ENCODE results near the gene MCCC2.
A peak's percentile ranks its signal among the peaks of the same experiment; 100 is the strongest.
"Not testable (repeated sequence)": the region's sequence is repeated elsewhere in the genome, so short reads cannot be mapped to it uniquely, and the experiment has no call there.

MCCC2 gene

GRCh38 chr5:71663191-71663969 lies 76.2 kb downstream of the MCCC2 start:
- peak in 1 of 2 experiments; percentile 1 for DNase-seq

DNA sequence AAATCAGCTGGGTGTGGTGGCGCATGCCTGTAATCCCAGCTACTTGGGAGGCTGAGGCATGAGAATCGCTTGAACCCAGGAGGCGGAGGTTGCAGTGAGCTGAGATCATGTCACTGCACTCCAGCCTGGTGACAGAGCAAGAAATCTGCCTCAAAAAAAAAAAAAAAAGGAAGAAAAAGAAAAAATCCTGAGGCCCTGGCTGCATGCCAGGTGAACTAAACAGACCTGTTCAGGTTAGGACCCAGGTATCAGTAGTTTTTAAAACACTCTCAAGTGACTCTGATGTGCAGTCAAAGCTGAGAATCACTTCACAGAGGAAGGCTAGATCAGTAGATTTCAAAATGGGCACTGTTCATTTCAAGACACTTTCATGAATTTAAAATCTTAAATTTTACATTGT lies 77.5 kb downstream of the MCCC2 start:
- DNase-seq: not testable (repeated sequence)

- no peak for DNase-seq
These were observed 79.2 kb downstream of the MCCC2 start for GRCh38 chr5:71666321-71666720.

GRCh38 chr5:71677977-71678376 lies 90.8 kb downstream of the MCCC2 start:
- no peak for DNase-seq

- no peak for DNase-seq
These were observed 92.6 kb downstream of the MCCC2 start for GRCh38 chr5:71679714-71680113.

DNA sequence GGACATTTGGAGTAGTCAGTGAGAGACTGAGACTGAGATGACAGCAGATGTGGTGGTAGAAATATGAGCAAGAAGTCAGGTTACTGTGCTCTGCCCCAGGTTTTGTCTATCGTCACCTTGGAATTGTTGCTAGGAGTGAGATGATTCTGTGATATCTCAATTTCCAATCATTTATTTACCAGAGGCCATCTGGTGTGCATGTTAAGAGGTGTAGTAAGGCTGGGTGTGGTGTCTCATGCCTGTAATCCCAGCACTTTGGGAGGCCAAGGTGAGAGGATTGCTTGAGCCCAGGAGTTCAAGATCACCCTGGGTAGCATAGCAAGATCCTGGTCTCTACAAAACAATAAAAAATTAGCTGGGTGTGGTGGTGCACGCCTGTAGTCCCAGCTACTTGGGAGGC lies 93.4 kb downstream of the MCCC2 start:
- no peak for DNase-seq

DNA sequence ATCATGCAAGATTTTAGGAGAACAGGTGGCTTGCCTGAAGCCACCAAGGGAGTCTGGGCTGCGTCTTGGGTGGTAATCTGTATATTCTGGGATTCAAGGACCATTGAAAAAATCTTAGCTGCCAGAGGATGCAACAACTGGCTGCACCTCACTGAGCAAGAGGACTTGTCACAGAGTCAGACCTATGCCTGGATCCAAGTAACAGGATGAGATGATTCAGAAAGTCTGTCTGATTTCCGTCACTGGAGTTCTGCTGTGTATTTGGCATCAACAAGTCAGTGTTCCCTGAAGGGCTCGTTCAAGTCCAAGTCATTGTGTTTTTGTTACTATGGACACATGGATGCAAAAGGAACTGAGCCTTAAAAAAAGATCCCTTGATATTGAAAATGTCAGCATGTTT lies 94.2 kb downstream of the MCCC2 start:
- DNase-seq: no peak

DNA sequence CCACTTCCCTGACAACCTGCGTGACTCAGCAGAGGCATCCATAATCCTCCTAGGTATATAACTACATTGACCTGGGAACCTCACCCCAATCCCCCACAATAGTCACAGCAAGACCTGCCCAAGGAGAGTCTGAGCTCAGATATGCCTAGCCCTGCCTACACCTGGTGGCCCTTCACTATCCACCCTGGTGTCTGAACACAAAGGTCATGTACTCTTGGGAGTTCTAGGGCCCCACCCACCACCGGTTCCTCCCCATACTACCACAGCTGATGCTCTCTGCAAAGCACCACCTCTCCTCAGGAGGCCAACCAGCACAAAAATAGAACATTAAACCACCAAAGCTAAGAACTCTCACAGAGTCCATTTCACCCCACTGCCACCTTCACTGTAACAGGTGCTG lies 97.2 kb downstream of the MCCC2 start:
- no peak for DNase-seq

DNA sequence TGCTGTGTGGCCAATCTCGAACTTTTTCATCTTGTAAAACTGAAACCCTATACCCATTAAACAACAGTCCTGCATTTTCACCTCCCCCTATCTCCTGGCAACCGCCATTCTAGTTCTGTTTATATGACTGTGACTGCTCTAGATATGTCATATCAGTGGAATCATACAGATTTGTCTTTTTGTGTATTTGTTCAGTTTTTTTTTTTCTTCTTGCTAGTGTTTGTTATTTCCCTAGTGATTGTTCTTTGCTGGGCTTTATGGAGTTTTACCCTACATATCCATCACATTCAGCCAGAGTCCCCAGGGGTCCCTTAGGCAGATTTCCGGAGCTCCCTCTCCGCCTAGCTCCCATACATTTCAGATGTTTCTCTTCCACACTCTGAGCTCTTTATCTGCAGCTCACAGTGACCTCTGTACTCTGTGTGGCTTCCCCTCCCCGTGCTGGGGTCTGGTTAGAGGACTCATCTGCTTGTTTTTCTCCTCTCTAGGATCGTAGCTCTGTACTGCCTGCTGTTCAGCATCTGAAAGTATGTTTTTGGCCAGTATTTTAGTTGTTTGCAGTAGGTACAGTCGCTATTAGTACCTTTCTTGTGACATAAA lies 106.8 kb downstream of the MCCC2 start:
- peak in 1 of 2 experiments; percentile 11 for DNase-seq

DNA sequence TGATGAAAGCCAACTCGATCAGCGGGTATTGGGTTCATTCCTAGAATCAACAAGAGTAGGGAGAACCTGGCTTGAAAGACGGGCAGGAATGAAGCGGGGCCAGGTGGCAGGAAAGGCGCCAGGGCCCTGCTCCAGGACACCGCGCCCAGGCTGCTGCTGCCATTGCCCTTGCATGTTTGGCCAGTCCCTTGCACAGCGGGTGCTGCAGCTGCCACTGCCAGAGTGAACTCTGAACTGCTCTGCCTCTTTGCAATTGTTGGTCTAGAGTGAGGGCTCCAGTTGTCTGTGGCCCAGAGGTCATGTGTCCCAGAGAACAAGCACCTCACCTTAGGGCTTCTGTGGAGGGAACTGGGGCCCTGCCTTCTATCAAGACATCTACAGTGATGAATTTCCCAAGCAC lies 107.9 kb downstream of the MCCC2 start:
- no peak for DNase-seq

DNA sequence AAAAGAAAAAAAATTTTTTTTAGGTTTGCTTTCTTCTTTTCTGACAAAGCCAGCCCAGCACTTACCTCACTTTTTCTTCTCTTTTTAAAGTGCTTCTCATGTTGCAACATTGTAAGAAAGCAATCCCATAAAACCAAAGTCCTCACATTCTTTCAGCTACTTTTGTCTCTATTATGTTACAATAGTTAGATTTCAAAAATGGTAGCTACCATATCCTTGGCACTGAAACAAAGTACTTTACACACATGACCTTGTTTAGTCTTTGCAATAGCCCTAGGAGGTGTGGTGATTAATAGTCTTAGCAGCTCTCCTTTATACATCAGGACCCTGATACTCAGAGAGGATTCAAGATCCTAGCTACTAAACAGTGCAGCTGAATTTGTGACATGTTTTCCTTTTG lies 108.5 kb downstream of the MCCC2 start:
- DNase-seq: no peak

DNA sequence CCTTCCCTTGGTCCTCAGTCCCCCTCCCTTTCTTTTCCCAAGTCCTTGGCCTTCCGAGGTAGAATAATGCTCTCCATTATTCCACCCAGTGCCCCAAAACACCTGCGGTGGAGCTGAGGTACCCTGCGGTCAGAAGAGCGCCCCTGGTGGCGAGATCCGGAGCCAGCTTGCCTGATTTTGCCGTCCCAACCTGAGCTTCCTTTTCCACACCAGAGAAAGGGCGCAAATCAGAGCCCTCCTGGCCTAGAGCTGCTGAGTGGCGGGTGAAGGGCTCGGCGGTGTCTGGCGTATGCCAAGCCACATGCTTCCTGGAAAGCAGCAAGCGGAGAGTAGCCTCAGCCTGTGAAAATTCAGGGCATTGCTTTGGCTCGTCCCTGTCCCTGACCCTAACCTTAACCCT lies 110.8 kb downstream of the MCCC2 start:
- DNase-seq: no peak

GRCh38 chr5:71699233-71699632 lies 112.1 kb downstream of the MCCC2 start:
- DNase-seq: no peak

GRCh38 chr5:71699751-71700150 lies 112.6 kb downstream of the MCCC2 start:
- DNase-seq: no peak

GRCh38 chr5:71700803-71701202 lies 113.7 kb downstream of the MCCC2 start:
- no peak for DNase-seq

DNA sequence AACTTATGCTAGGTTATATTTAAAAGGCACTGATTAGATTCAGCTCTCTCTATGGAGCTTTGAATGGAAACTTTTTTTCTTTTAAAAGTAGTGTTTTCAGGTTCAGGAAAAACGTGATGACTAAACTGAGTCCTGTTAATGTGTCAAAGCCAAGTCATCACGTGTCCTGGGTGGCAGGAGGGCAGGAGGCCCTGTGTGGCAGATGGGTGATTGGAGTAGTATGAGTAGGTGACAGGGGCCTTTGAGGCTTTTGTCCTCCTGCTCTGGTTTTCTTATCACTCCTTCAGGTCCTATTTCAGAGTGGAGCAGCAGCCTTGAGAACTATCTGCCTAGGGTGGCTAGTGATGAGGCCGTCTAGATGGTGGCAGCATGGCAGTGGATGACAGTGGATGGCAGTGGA lies 114.3 kb downstream of the MCCC2 start:
- DNase-seq: no peak

DNA sequence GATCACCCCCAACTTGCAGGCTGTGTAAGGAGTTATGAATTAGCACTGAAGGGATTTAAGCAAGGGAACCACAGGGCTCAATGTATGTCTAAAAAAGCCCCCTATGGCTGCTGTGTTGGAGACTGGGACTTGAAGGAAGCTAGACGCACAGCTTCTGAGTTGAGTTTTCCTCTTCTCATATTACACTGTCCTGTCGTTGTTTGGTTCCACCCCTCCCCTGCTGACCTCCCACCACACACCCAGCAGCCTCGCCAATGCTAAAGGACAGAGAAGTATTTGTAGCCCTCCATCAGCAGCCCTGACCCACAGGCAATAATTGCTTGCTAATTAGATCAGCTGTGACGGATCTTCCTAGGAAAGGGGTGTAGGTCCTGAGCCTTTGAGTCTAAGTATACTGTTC lies 116.8 kb downstream of the MCCC2 start:
- DNase-seq: no peak

DNA sequence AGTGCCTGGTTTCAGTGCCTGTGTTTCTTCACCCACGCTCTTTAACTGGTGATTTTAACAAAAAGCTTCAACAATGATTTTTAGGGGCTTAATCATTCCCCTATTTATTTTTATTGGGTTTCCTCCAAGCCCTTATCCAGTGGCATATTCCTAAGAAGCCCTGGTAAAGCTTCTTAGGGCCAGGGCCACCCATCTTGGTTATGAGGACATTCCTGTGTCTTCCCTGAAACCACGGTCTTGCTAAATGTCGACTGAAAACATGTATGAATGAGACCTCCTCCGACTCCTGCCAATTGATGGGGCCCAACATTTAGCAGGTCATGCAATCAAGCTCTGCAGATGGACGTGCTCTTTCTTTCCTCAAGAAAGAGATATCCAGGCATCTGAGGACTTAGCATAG lies 118.3 kb downstream of the MCCC2 start:
- DNase-seq: no peak

DNA sequence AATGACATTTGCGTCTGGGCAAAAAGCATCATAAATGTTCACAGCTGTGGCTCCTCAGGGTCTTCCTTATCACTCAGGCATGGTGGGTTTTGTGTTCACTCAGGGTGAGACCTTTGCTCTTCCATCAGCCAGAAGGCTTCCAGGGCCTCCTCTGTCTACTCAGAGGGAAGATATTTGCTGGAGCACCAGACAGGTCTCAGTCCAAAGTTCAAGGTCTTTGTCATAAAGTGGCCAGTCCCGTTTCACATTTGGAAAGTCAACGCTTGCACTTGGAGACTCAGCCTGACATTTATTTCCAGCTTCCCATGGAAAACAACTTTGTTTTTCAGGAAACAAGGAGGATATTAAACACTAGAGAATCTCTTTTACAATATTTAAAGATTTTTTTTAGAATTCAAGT lies 119.8 kb downstream of the MCCC2 start:
- no peak for DNase-seq
